Prostate gland (tissue), 2 donors: ENCODE data around the gene GPR17. TPM values are rescaled to one million over a fixed set of nuclear protein-coding genes. Genes with fewer than 3 reads are reported as not detected.

Experiments used
- DNase-seq: peaks from one replicate; pipeline ENCODE4 v3.0.0-alpha.2; 2019; ENCODE audit warnings: low spot score
- H3K27ac ChIP-seq, 2 donors: fragments of 200-600 bp; sonication (generic); 2 replicates each; pipeline ENCODE4 v1.5.1; 2017 to 2019
- H3K27me3 ChIP-seq: fragments of 200-600 bp; sonication (generic); replicated peaks from 2 replicates; pipeline ENCODE4 v1.5.1; 2019; ENCODE audit not compliant: insufficient read depth
- H3K36me3 ChIP-seq, 2 donors: fragments of 200-600 bp; sonication (generic); 1 replicate in 1 of 2; 2 replicates in 1 of 2; pipeline versions ENCODE4 v1.5.1 to v1.8.1; 2017 to 2019
- H3K4me1 ChIP-seq: fragments of 200-600 bp; sonication (generic); replicated peaks from 2 replicates; pipeline ENCODE4 v1.5.1; 2019
- H3K4me3 ChIP-seq, 2 donors: fragments of 200-600 bp; sonication (generic); 2 replicates each; pipeline ENCODE4 v1.5.1; 2017 to 2019
- H3K9me3 ChIP-seq: fragments of 200-600 bp; sonication (generic); 2 replicates; pipeline ENCODE4 v1.5.1; 2017
- CTCF ChIP-seq, 4 experiments: fragments of 200-600 bp in 2 of 4; fragments of 450-650 bp in 2 of 4; sonication (generic) in 2 of 4; IDR thresholded peaks; 1 replicate in 3 of 4; 2 replicates in 1 of 4; pipeline ENCODE4 v1.5.1; 2016 to 2019; ENCODE audit warnings: antibody characterized with exemption in 4 of 4, mild to moderate bottlenecking in 2 of 4, moderate library complexity in 2 of 4
- POLR2A ChIP-seq: fragments of 450-650 bp; IDR thresholded peaks from one replicate; pipeline ENCODE4 v1.6.1; 2016; ENCODE audit warnings: antibody characterized with exemption, mild to moderate bottlenecking
- POLR2AphosphoS5 ChIP-seq: sonication (generic); formaldehyde crosslinking; IDR thresholded peaks from one replicate; pipeline ENCODE4 v1.6.1; 2017; ENCODE audit warnings: antibody characterized with exemption
- WGBS: methylation state at CpG from one replicate; pipeline ENCODE4 v1.1.5; 2018; 5-methylcytosine and 5-hydroxymethylcytosine counted together
- intact Hi-C: fragments of 100-400 bp; cut with DNase I; formaldehyde crosslinking; loops from one replicate; pipeline ENCODE4 v1.14.2; 2022
- total RNA-seq, 2 donors: library from RNA; depleted of rRNA; stranded (reverse); fragments of >200 nt; gene quantifications; one replicate each; pipeline ENCODE4 v1.1.0, GENCODE V29; 2016

GPR17 gene
- total RNA-seq, 2 donors from 2014 or later: not detected

GRCh38 chr2:127658641-127659407 is 12.9 kb downstream of the GPR17 start:
- intact Hi-C loops: no loop called here
- Histone ChIP-seq H3K9me3 (no peaks in the 10 kb centered on the region), H3K36me3 (no peaks in the 10 kb centered on the region), H3K4me1 (no peaks in the 10 kb centered on the region), H3K27me3 (peaks cover 2% of the 10 kb centered on the region), H3K4me3 (no peak overlapping the region), H3K27ac (peak overlapping the region in 1 of 2 donors; percentile 13)
- 73% methylated on average over 17 of the region's 20 CpGs for WGBS
- TF ChIP-seq CTCF (IDR thresholded peaks at IDR 0.05) (no peak), POLR2AphosphoS5 (no peak), POLR2A (no peak)
- DNase-seq: no peak

- peak overlapping the region in 1 of 2 donors; percentile 13 for H3K27ac ChIP-seq
- 66% methylated on average over 14 of the region's 14 CpGs for WGBS
These were observed 13.7 kb downstream of the GPR17 start for GRCh38 chr2:127659408-127660290.

GRCh38 chr2:127660291-127660578 is 14.3 kb downstream of the GPR17 start:
- intact Hi-C loops: no loop called here
- H3K27ac ChIP-seq: no peak overlapping the region
- no peak for DNase-seq
- no peak overlapping the region for H3K4me3 ChIP-seq
- H3K4me1 ChIP-seq: no peaks in the 10 kb centered on the region
- H3K27me3 ChIP-seq: peaks cover 2% of the 10 kb centered on the region
- no peak for TF ChIP-seq POLR2AphosphoS5
- no peak for TF ChIP-seq POLR2A
- no peak for TF ChIP-seq CTCF (IDR thresholded peaks at IDR 0.05)
- no peaks in the 10 kb centered on the region for H3K9me3 ChIP-seq
- H3K36me3 ChIP-seq: no peaks in the 10 kb centered on the region
- WGBS: 79% methylated on average over 10 of the region's 10 CpGs

More at GRCh38 chr2:127659408-127660290, 13.7 kb downstream of the GPR17 start:
- H3K27me3 ChIP-seq: peaks cover 2% of the 10 kb centered on the region
- TF ChIP-seq CTCF (IDR thresholded peaks at IDR 0.05) (no peak), POLR2AphosphoS5 (peak; percentile 26)
- no peaks in the 10 kb centered on the region for H3K9me3 ChIP-seq
- H3K4me3 ChIP-seq: no peak overlapping the region
- H3K4me1 ChIP-seq: no peaks in the 10 kb centered on the region
- H3K36me3 ChIP-seq: no peaks in the 10 kb centered on the region
- DNase-seq: no peak
- intact Hi-C loops: no loop called here

GRCh38 chr2:127661072-127661649 is 15.2 kb downstream of the GPR17 start:
- no peak for DNase-seq
- WGBS: 80% methylated on average over 14 of the region's 14 CpGs

GRCh38 chr2:127661949-127662510 is 16.1 kb downstream of the GPR17 start:
- Histone ChIP-seq H3K4me1 (no peaks in the 10 kb centered on the region), H3K9me3 (no peaks in the 10 kb centered on the region), H3K27me3 (peaks cover 2% of the 10 kb centered on the region), H3K36me3 (no peaks in the 10 kb centered on the region), H3K27ac (no peak overlapping the region), H3K4me3 (no peak overlapping the region)
- 62% methylated on average over 9 of the region's 9 CpGs for WGBS
- no peak for TF ChIP-seq POLR2AphosphoS5
- no peak for TF ChIP-seq POLR2A
- TF ChIP-seq CTCF (IDR thresholded peaks at IDR 0.05): no peak
- intact Hi-C loops: no loop called here
- DNase-seq: no peak

More at GRCh38 chr2:127661072-127661649, 15.2 kb downstream of the GPR17 start:
- Histone ChIP-seq H3K9me3 (no peaks in the 10 kb centered on the region), H3K36me3 (no peaks in the 10 kb centered on the region), H3K4me1 (no peaks in the 10 kb centered on the region), H3K4me3 (no peak overlapping the region), H3K27me3 (peaks cover 2% of the 10 kb centered on the region), H3K27ac (no peak overlapping the region)
- intact Hi-C loops: no loop called here
- no peak for TF ChIP-seq POLR2AphosphoS5
